ENCODE results near the gene LGR6. TPM values are rescaled to one million over a fixed set of nuclear protein-coding genes. Genes with fewer than 3 reads are reported as not detected.

The LGR6 gene
- polyA plus RNA-seq, 5 donors: 0.61 to 1.7 (median 1.2) TPM

GRCh38 chr1:202288177-202288576, 94.6 kb downstream of the LGR6 start:
- no peak for DNase-seq

- DNase-seq: no peak
These were observed 95.4 kb downstream of the LGR6 start for GRCh38 chr1:202289009-202289408.

GRCh38 chr1:202291001-202291400, 97.4 kb downstream of the LGR6 start:
- no peak for DNase-seq

GRCh38 chr1:202291961-202292712, 98.5 kb downstream of the LGR6 start:
- no peak for DNase-seq

GRCh38 chr1:202292773-202293172, 99.2 kb downstream of the LGR6 start:
- no peak for DNase-seq

GRCh38 chr1:202293569-202293968, 100.0 kb downstream of the LGR6 start:
- DNase-seq: peak; percentile 32 to 49

- no peak for DNase-seq
These were observed 108.6 kb downstream of the LGR6 start for GRCh38 chr1:202302166-202302565.

- no peak for DNase-seq
These were observed 110.8 kb downstream of the LGR6 start for GRCh38 chr1:202304375-202304774.

- DNase-seq: no peak
These were observed 111.6 kb downstream of the LGR6 start for GRCh38 chr1:202305168-202305567.

- no peak for DNase-seq
These were observed 113.1 kb downstream of the LGR6 start for GRCh38 chr1:202306535-202307345.

GRCh38 chr1:202310071-202310725, 116.6 kb downstream of the LGR6 start:
- DNase-seq: no peak

GRCh38 chr1:202310746-202311145, 117.1 kb downstream of the LGR6 start:
- no peak for DNase-seq

GRCh38 chr1:202311875-202312635, 118.5 kb downstream of the LGR6 start:
- peak in 1 of 2 donors; percentile 20 for DNase-seq

- DNase-seq: peak; percentile 48 to 71
These were observed 122.1 kb downstream of the LGR6 start for GRCh38 chr1:202315576-202316168.

GRCh38 chr1:202316186-202316585, 122.6 kb downstream of the LGR6 start:
- DNase-seq: no peak

- no peak for DNase-seq
These were observed 124.6 kb downstream of the LGR6 start for GRCh38 chr1:202317941-202318925.

GRCh38 chr1:202319381-202320080, 125.9 kb downstream of the LGR6 start:
- no peak for DNase-seq

GRCh38 chr1:202320081-202320405, 126.4 kb downstream of the LGR6 start:
- DNase-seq: no peak

GRCh38 chr1:202323731-202324130, 130.1 kb downstream of the LGR6 start:
- DNase-seq: no peak

GRCh38 chr1:202324646-202325045, 131.0 kb downstream of the LGR6 start:
- DNase-seq: no peak

Measured in right lung (tissue), 5 donors.